GM23338 (cell line): Measurements from ENCODE around the gene ADM2. TPM values are rescaled to one million over a fixed set of nuclear protein-coding genes. Genes with fewer than 3 reads are reported as not detected.
A peak's percentile ranks its signal among the peaks of the same experiment; 100 is the strongest.

Experiments used
- ATAC-seq: fragments of 200-7000 bp; cut with Tn5 transposase; 3 replicates; pipeline ENCODE4 v1.9.1; 2020
- DNase-seq: peaks from one replicate; pipeline ENCODE4 v3.0.0-alpha.2; 2015; ENCODE audit warnings: low spot score
- H2AFZ ChIP-seq: fragments of 200-600 bp; sonication (generic); 2 replicates; pipeline ENCODE4 v1.8.0; 2016; ENCODE audit warnings: antibody characterized with exemption, mild to moderate bottlenecking, moderate library complexity
- H3F3A ChIP-seq: fragments of 200-600 bp; sonication (generic); replicated peaks from 2 replicates; pipeline ENCODE4 v1.8.0; 2017; ENCODE audit warnings: antibody characterized with exemption, mixed run types, low read depth
- H3K27ac ChIP-seq: fragments of 200-600 bp; sonication (generic); 2 replicates; pipeline ENCODE4 v1.6.1; 2016; ENCODE audit warnings: low read depth
- H3K27me3 ChIP-seq: fragments of 200-600 bp; sonication (generic); 2 replicates; pipeline ENCODE4 v1.8.0; 2016; ENCODE audit warnings: mild to moderate bottlenecking, mixed run types, moderate library complexity; ENCODE audit not compliant: insufficient read depth
- H3K36me3 ChIP-seq: fragments of 200-600 bp; sonication (generic); 2 replicates; pipeline ENCODE4 v1.8.0; 2016; ENCODE audit warnings: mild to moderate bottlenecking; ENCODE audit not compliant: insufficient read depth
- H3K4me1 ChIP-seq: fragments of 200-600 bp; sonication (generic); 2 replicates; pipeline ENCODE4 v1.8.0; 2016; ENCODE audit warnings: mild to moderate bottlenecking, moderate library complexity; ENCODE audit not compliant: insufficient read depth
- H3K4me2 ChIP-seq: fragments of 200-600 bp; sonication (generic); 2 replicates; pipeline ENCODE4 v1.7.1; 2017; ENCODE audit warnings: mixed run types
- H3K4me3 ChIP-seq: fragments of 200-600 bp; sonication (generic); 2 replicates; pipeline ENCODE4 v1.6.1; 2016; ENCODE audit warnings: mixed run types
- H3K79me2 ChIP-seq: fragments of 200-600 bp; sonication (generic); replicated peaks from 2 replicates; pipeline ENCODE4 v1.8.0; 2017; ENCODE audit warnings: mild to moderate bottlenecking; ENCODE audit not compliant: insufficient read depth
- H3K9me2 ChIP-seq: fragments of 200-600 bp; sonication (generic); 2 replicates; pipeline ENCODE4 v1.8.0; 2017; ENCODE audit not compliant: insufficient read depth
- H4K20me1 ChIP-seq: fragments of 200-600 bp; sonication (generic); replicated peaks from 2 replicates; pipeline ENCODE4 v1.8.0; 2017; ENCODE audit warnings: mild to moderate bottlenecking; ENCODE audit not compliant: insufficient read depth
- H3K27ac Mint-ChIP-seq: 2 replicates; pipeline ENCODE4 v1.8.0; 2020; ENCODE audit warnings: inconsistent platforms, mild to moderate bottlenecking, moderate library complexity, mixed read lengths
- H3K27me3 Mint-ChIP-seq: 3 replicates; pipeline ENCODE4 v1.8.0; 2022; ENCODE audit warnings: low read depth, mild to moderate bottlenecking, moderate library complexity, mixed read lengths, inconsistent platforms; ENCODE audit not compliant: insufficient read depth, poor library complexity
- H3K36me3 Mint-ChIP-seq: 3 replicates; pipeline ENCODE4 v1.8.0; 2021; ENCODE audit warnings: low read depth, mild to moderate bottlenecking, inconsistent platforms, moderate library complexity, mixed read lengths
- H3K4me1 Mint-ChIP-seq: 3 replicates; pipeline ENCODE4 v1.8.0; 2020; ENCODE audit warnings: mild to moderate bottlenecking, inconsistent platforms, mixed read lengths
- H3K4me3 Mint-ChIP-seq: 3 replicates; pipeline ENCODE4 v1.8.0; 2021; ENCODE audit warnings: moderate library complexity, mild to moderate bottlenecking, inconsistent platforms, mixed read lengths
- H3K9me3 Mint-ChIP-seq: 3 replicates; pipeline ENCODE4 v1.8.0; 2020; ENCODE audit warnings: moderate library complexity, mild to moderate bottlenecking, inconsistent platforms, mixed read lengths
- CREB1 ChIP-seq: fragments of 250-450 bp; sonication (Bioruptor Pico); IDR thresholded peaks from 2 replicates; pipeline ENCODE4 v1.5.0; 2020; ENCODE audit warnings: low read depth, mild to moderate bottlenecking, moderate library complexity
- EZH2 ChIP-seq: fragments of 200-600 bp; sonication (generic); IDR thresholded peaks from one replicate; pipeline ENCODE4 v1.8.0; 2017; ENCODE audit warnings: antibody characterized with exemption, mild to moderate bottlenecking, low read depth; ENCODE audit not compliant: unreplicated experiment
- JUNB ChIP-seq: IDR thresholded peaks from one replicate; pipeline ENCODE4 v1.6.1; 2016; ENCODE audit warnings: antibody characterized with exemption; ENCODE audit not compliant: unreplicated experiment
- POLR2AphosphoS5 ChIP-seq: IDR thresholded peaks from 2 replicates; pipeline ENCODE4 v1.6.1; 2016; ENCODE audit warnings: antibody characterized with exemption, low read depth
- ZNF114 ChIP-seq: fragments of 250-450 bp; sonication (Bioruptor Pico); IDR thresholded peaks from 2 replicates; pipeline ENCODE4 v1.5.0; 2020; ENCODE audit warnings: mild to moderate bottlenecking, moderate library complexity
- ZNF331 ChIP-seq: fragments of 250-450 bp; sonication (Bioruptor Pico); IDR thresholded peaks from 2 replicates; pipeline ENCODE4 v1.5.0; 2020; ENCODE audit warnings: low read depth, mild to moderate bottlenecking, moderate library complexity
- polyA plus RNA-seq: library from polyadenylated mRNA; unstranded; fragments of >200 nt; fragmentation: Nextera tagmentation; extraction: Ambion mirVana; gene quantifications from 2 replicates; pipeline ENCODE4 v1.2.1, GENCODE V29; 2016
- total RNA-seq: library from RNA; depleted of rRNA; stranded (reverse); fragments of >200 nt; shearing (Covaris generic); gene quantifications from 2 replicates; pipeline ENCODE4 v1.2.3, GENCODE V29; 2014
- TF ChIP-seq, protein P1 (sequence below): IDR thresholded peaks from one replicate; pipeline ENCODE4 v1.6.1; 2018; ENCODE audit warnings: antibody characterized with exemption; ENCODE audit not compliant: unreplicated experiment
- TF ChIP-seq, protein P2 (sequence below), 2 experiments: fragments of 200-600 bp in 1 of 2; sonication (generic) in 1 of 2; conservative IDR thresholded peaks; 2 replicates each; pipeline versions ENCODE4 v1.5.1 to v1.6.1; 2016 to 2017; ENCODE audit warnings: antibody characterized with exemption in 2 of 2, low read depth in 2 of 2, mild to moderate bottlenecking in 2 of 2, moderate library complexity in 1 of 2

ADM2 gene
- total and polyA plus RNA-seq, 2 experiments from 2014 or later = 3.3 to 7.1 TPM

GRCh38 chr22:50531962-50532674, 50.8 kb downstream of the ADM2 start:
- Mint-ChIP-seq H3K27me3 (peaks cover 73% of the 10 kb centered on the region), H3K4me3 (peak overlapping the region; percentile 62), H3K4me1 (peaks cover 5% of the 10 kb centered on the region; the same call in 2 of the 3 replicates), H3K36me3 (no peaks in the 10 kb centered on the region), H3K9me3 (no peaks in the 10 kb centered on the region; the same call in 2 of the 3 replicates), H3K27ac (no peak overlapping the region)
- H4K20me1 ChIP-seq = no peaks in the 10 kb centered on the region; the same call in none of the 2 replicates
- H3K27me3 ChIP-seq = peaks cover 77% of the 10 kb centered on the region
- DNase-seq = peak; percentile 76
- no peak overlapping the region for H3K27ac ChIP-seq
- H3K36me3 ChIP-seq = no peaks in the 10 kb centered on the region
- peak; percentile 53 for ATAC-seq
- H3K4me3 ChIP-seq = peak overlapping the region; percentile 66
- 0 out of 2 replicates have a peak, but pooled peaks cover 4% of the 10 kb centered on the region for H3K4me1 ChIP-seq
- H3K9me2 ChIP-seq = no peaks in the 10 kb centered on the region
- peak overlapping the region; percentile 83; the same call in 1 of the 2 replicates for H2AFZ ChIP-seq
- TF ChIP-seq, protein P1, sequence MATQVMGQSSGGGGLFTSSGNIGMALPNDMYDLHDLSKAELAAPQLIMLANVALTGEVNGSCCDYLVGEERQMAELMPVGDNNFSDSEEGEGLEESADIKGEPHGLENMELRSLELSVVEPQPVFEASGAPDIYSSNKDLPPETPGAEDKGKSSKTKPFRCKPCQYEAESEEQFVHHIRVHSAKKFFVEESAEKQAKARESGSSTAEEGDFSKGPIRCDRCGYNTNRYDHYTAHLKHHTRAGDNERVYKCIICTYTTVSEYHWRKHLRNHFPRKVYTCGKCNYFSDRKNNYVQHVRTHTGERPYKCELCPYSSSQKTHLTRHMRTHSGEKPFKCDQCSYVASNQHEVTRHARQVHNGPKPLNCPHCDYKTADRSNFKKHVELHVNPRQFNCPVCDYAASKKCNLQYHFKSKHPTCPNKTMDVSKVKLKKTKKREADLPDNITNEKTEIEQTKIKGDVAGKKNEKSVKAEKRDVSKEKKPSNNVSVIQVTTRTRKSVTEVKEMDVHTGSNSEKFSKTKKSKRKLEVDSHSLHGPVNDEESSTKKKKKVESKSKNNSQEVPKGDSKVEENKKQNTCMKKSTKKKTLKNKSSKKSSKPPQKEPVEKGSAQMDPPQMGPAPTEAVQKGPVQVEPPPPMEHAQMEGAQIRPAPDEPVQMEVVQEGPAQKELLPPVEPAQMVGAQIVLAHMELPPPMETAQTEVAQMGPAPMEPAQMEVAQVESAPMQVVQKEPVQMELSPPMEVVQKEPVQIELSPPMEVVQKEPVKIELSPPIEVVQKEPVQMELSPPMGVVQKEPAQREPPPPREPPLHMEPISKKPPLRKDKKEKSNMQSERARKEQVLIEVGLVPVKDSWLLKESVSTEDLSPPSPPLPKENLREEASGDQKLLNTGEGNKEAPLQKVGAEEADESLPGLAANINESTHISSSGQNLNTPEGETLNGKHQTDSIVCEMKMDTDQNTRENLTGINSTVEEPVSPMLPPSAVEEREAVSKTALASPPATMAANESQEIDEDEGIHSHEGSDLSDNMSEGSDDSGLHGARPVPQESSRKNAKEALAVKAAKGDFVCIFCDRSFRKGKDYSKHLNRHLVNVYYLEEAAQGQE = no peak
- TF ChIP-seq, protein P2, sequence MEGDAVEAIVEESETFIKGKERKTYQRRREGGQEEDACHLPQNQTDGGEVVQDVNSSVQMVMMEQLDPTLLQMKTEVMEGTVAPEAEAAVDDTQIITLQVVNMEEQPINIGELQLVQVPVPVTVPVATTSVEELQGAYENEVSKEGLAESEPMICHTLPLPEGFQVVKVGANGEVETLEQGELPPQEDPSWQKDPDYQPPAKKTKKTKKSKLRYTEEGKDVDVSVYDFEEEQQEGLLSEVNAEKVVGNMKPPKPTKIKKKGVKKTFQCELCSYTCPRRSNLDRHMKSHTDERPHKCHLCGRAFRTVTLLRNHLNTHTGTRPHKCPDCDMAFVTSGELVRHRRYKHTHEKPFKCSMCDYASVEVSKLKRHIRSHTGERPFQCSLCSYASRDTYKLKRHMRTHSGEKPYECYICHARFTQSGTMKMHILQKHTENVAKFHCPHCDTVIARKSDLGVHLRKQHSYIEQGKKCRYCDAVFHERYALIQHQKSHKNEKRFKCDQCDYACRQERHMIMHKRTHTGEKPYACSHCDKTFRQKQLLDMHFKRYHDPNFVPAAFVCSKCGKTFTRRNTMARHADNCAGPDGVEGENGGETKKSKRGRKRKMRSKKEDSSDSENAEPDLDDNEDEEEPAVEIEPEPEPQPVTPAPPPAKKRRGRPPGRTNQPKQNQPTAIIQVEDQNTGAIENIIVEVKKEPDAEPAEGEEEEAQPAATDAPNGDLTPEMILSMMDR (conservative IDR thresholded peaks at IDR 0.05; ENCODE audit: low read depth in 2 of 2) = no peak
- TF ChIP-seq JUNB (no peak), ZNF114 (CRISPR knock-in tag) (no peak), POLR2AphosphoS5 (no peak), EZH2 (peak; percentile 57), ZNF331 (no peak), CREB1 (CRISPR knock-in tag) (no peak)
- H3K4me2 ChIP-seq = peak overlapping the region; percentile 87
- H3F3A ChIP-seq = no peaks in the 10 kb centered on the region; the same call in 1 of the 2 replicates
- H3K79me2 ChIP-seq = no peaks in the 10 kb centered on the region
